HepG2 (cell line): ENCODE data around the gene RAB17. TPM values are rescaled to one million over a fixed set of nuclear protein-coding genes. Genes with fewer than 3 reads are reported as not detected.

Experiments used
- ATAC-seq: fragments of 200-7000 bp; cut with Tn5 transposase; 3 replicates; pipeline ENCODE4 v1.9.1; 2020; ENCODE audit warnings: mild to moderate bottlenecking, moderate library complexity
- BruUV-seq: library from RNA; stranded (reverse); fragments of 400-500 nt; replicated peaks from 2 replicates; lab custom pipeline; 2021; lab: Mats Ljungman, UMichigan
- CTCF ChIA-PET: fragments of 300-600 bp; formaldehyde crosslinking; extraction: SDS; loops from one replicate; lab custom pipeline; 2021; ENCODE audit warnings: low total read pairs, inconsistent platforms, low intra/inter-chr PET ratio; lab: Yijun Ruan, JAX
- POLR2A ChIA-PET: fragments of 350-600 bp; sonication (Branson Sonifier 250); formaldehyde crosslinking; loops from one replicate; lab custom pipeline; 2020; ENCODE audit warnings: antibody characterized with exemption, inconsistent platforms; lab: Yijun Ruan, JAX
- DNase-seq: peaks from one replicate; pipeline ENCODE4 v3.0.0-alpha.2; 2015; ENCODE audit warnings: low spot score
- FAIRE-seq: peaks from 3 replicates; lab custom pipeline; 2011; peaks lifted over from hg19 to GRCh38; lab: Jason Lieb, UNC
- H2AFZ ChIP-seq: one replicate; pipeline ENCODE4 v1.6.1; 2011; ENCODE audit warnings: low read length, inconsistent platforms
- H3K27ac ChIP-seq: fragments of 300-600 bp; 3 replicates; pipeline ENCODE4 v1.8.0; 2011; ENCODE audit warnings: mixed run types, mild to moderate bottlenecking, mixed read lengths, low read length, inconsistent platforms; ENCODE audit not compliant: insufficient read depth; ENCODE audit errors: extremely low read length
- H3K27me3 ChIP-seq, 2 experiments: fragments of 200-600 bp in 1 of 2; 2 replicates in 1 of 2; 3 replicates in 1 of 2; pipeline versions ENCODE4 v1.6.0 to v1.8.0; 2011; ENCODE audit warnings: low read length in 2 of 2, mild to moderate bottlenecking in 2 of 2, moderate library complexity in 2 of 2, inconsistent platforms in 1 of 2; ENCODE audit not compliant: insufficient read depth in 2 of 2, control insufficient read depth in 1 of 2
- H3K36me3 ChIP-seq, 2 experiments: fragments of 200-600 bp in 1 of 2; replicated peaks in 1 of 2; 2 replicates in 1 of 2; 3 replicates in 1 of 2; pipeline versions ENCODE4 v1.5.1 to v1.8.0; 2011; ENCODE audit warnings: low read length in 2 of 2, inconsistent platforms in 1 of 2; ENCODE audit not compliant: insufficient read depth in 2 of 2, control insufficient read depth in 1 of 2
- H3K4me1 ChIP-seq: 2 replicates; pipeline ENCODE4 v1.5.1; 2012; ENCODE audit warnings: low read length, inconsistent platforms; ENCODE audit not compliant: insufficient read depth
- H3K4me2 ChIP-seq: 2 replicates; pipeline ENCODE4 v1.6.0; 2011; ENCODE audit warnings: low read depth, low read length, inconsistent platforms
- H3K4me3 ChIP-seq, 3 experiments: fragments of 200-600 bp in 1 of 3; sonication (generic), shearing (Covaris generic) in 1 of 3; replicated peaks in 1 of 3; 2 replicates each; pipeline ENCODE4 v1.5.1; 2011 to 2016; ENCODE audit warnings: low read length in 3 of 3, inconsistent platforms in 2 of 3, low read depth in 2 of 3, mild to moderate bottlenecking in 2 of 3, control low read depth in 1 of 3, mixed read lengths in 1 of 3; ENCODE audit not compliant: insufficient read depth in 1 of 3
- H3K79me2 ChIP-seq: one replicate; pipeline ENCODE4 v1.6.1; 2011; ENCODE audit warnings: low read length, inconsistent platforms; ENCODE audit not compliant: insufficient read depth
- H3K9ac ChIP-seq: 2 replicates; pipeline ENCODE4 v1.6.0; 2011; ENCODE audit warnings: mild to moderate bottlenecking, low read depth, low read length, inconsistent platforms; ENCODE audit not compliant: insufficient read depth
- H3K9me3 ChIP-seq: 2 replicates; pipeline ENCODE4 v1.5.1; 2012; ENCODE audit warnings: mild to moderate bottlenecking, low read length
- H4K20me1 ChIP-seq: 2 replicates; pipeline ENCODE4 v1.6.0; 2011; ENCODE audit warnings: inconsistent platforms, mild to moderate bottlenecking, low read length, moderate library complexity; ENCODE audit not compliant: insufficient read depth
- AKAP8 ChIP-seq: sonication (generic); formaldehyde crosslinking; IDR thresholded peaks from 2 replicates; pipeline ENCODE4 v1.5.1; 2020; ENCODE audit warnings: mild to moderate bottlenecking, missing genetic modification reagents
- CAMTA2 ChIP-seq: sonication (generic); formaldehyde crosslinking; IDR thresholded peaks from 2 replicates; pipeline ENCODE4 v1.4.0; 2020; ENCODE audit warnings: mild to moderate bottlenecking, missing genetic modification reagents, borderline replicate concordance
- FOXC1 ChIP-seq: sonication (generic); formaldehyde crosslinking; IDR thresholded peaks from 2 replicates; pipeline ENCODE4 v1.8.0; 2022; ENCODE audit warnings: mild to moderate bottlenecking, missing genetic modification reagents, borderline replicate concordance
- FOXO4 ChIP-seq: sonication (generic); formaldehyde crosslinking; conservative IDR thresholded peaks from 2 replicates; pipeline ENCODE4 v1.8.1; 2023; ENCODE audit warnings: missing genetic modification reagents
- HMGXB4 ChIP-seq, 2 experiments: sonication (generic) in 1 of 2; formaldehyde crosslinking in 1 of 2; IDR thresholded peaks; 2 replicates each; pipeline versions ENCODE4 v1.4.0 to v1.6.1; 2018 to 2020; ENCODE audit warnings: missing genetic modification reagents in 2 of 2, borderline replicate concordance in 1 of 2, low read depth in 1 of 2, mild to moderate bottlenecking in 1 of 2, missing biosample characterization in 1 of 2
- PHF8 ChIP-seq: sonication (generic); formaldehyde crosslinking; IDR thresholded peaks from 2 replicates; pipeline ENCODE4 v1.5.0; 2020; ENCODE audit warnings: missing genetic modification reagents
- SAFB2 ChIP-seq: sonication (generic); formaldehyde crosslinking; IDR thresholded peaks from 2 replicates; pipeline ENCODE4 v1.5.1; 2020; ENCODE audit warnings: missing genetic modification reagents, low read depth, mild to moderate bottlenecking, borderline replicate concordance
- TBL1XR1 ChIP-seq: fragments of 150-350 bp; IDR thresholded peaks from 2 replicates; pipeline ENCODE4 v1.6.1; 2014; ENCODE audit warnings: borderline replicate concordance, low read length; ENCODE audit not compliant: partially characterized antibody
- TEAD3 ChIP-seq: optimal IDR thresholded peaks from 2 replicates; pipeline ENCODE3; 2016; ENCODE audit warnings: borderline replicate concordance
- TRIM24 ChIP-seq: sonication (generic); formaldehyde crosslinking; IDR thresholded peaks from 2 replicates; pipeline ENCODE4 v1.8.0; 2022; ENCODE audit warnings: mild to moderate bottlenecking, missing genetic modification reagents
- USF2 ChIP-seq, 2 experiments: sonication (generic) in 1 of 2; formaldehyde crosslinking in 1 of 2; IDR thresholded peaks; 2 replicates each; pipeline versions ENCODE4 v1.5.1 to v1.6.1; 2011 to 2020; ENCODE audit warnings: borderline replicate concordance in 1 of 2, low read depth in 1 of 2, low read length in 1 of 2, mild to moderate bottlenecking in 1 of 2, missing genetic modification reagents in 1 of 2, moderate library complexity in 1 of 2
- YEATS4 ChIP-seq: sonication (generic); formaldehyde crosslinking; IDR thresholded peaks from 2 replicates; pipeline ENCODE4 v1.4.0; 2020; ENCODE audit warnings: missing genetic modification reagents, borderline replicate concordance
- ZFP36L1 ChIP-seq: sonication (generic); formaldehyde crosslinking; IDR thresholded peaks from 2 replicates; pipeline ENCODE4 v1.8.0; 2022; ENCODE audit warnings: mild to moderate bottlenecking, missing genetic modification reagents, moderate library complexity
- ZNF333 ChIP-seq: sonication (generic); formaldehyde crosslinking; IDR thresholded peaks from 2 replicates; pipeline ENCODE4 v1.4.0; 2020; ENCODE audit warnings: mild to moderate bottlenecking, missing genetic modification reagents, borderline replicate concordance
- ZNF7 ChIP-seq: IDR thresholded peaks from 2 replicates; pipeline ENCODE4 v1.6.1; 2016; ENCODE audit warnings: missing biosample characterization, missing genetic modification reagents
- ZNF883 ChIP-seq: sonication (generic); formaldehyde crosslinking; IDR thresholded peaks from 2 replicates; pipeline ENCODE4 v1.5.1; 2020; ENCODE audit warnings: mild to moderate bottlenecking, missing genetic modification reagents; ENCODE audit errors: not compliant biosample characterization
- ZSCAN30 ChIP-seq: sonication (generic); formaldehyde crosslinking; IDR thresholded peaks from 2 replicates; pipeline ENCODE4 v1.5.0; 2020; ENCODE audit warnings: mild to moderate bottlenecking, missing genetic modification reagents
- WGBS: methylation state at CpG from one replicate; pipeline ENCODE4 v1.1.6; 2017; ENCODE audit warnings: low lambda C conversion rate; 5-methylcytosine and 5-hydroxymethylcytosine counted together
- in situ Hi-C: cut with HindIII; loops from 2 replicates; pipeline ENCODE4 v1.10.0; 2017; ENCODE audit warnings: low pct_unique_long_range_greater_than_20kb; ENCODE audit not compliant: extremely low pct_ligation_motif_present
- intact Hi-C: fragments of 100-400 bp; cut with micrococcal nuclease; formaldehyde crosslinking; loops from one replicate; pipeline ENCODE4 v1.10.0; 2022; ENCODE audit not compliant: unreplicated experiment
- polyA plus RNA-seq, 8 experiments: library from polyadenylated mRNA; depleted of rRNA in 3 of 8; stranded (reverse) in 7 of 8; unstranded in 1 of 8; fragments of >200 nt; fragmentation: Illumina TruSeq in 4 of 8; extraction: Trizol in 4 of 8; gene quantifications; 2 replicates each; pipeline versions ENCODE4 v1.2.1 to v1.2.3, GENCODE V29; 2011 to 2016; ENCODE audit warnings: low read depth in 4 of 8, missing spikeins in 1 of 8, mixed read lengths in 1 of 8; ENCODE audit not compliant: insufficient read depth in 1 of 8
- total RNA-seq, 5 experiments: library from RNA; depleted of rRNA; stranded (reverse); fragments of >200 nt; fragmentation: Illumina TruSeq; extraction: Trizol; gene quantifications; 2 replicates each; pipeline ENCODE4 v1.2.3, GENCODE V29; 2016; ENCODE audit warnings: low read depth in 1 of 5

The RAB17 gene
- total and polyA plus RNA-seq, 2 of the 13 experiments (the other 11 are each of a cell fraction or from before 2014, with no cell fraction given) = 68.0 to 124 TPM

- TSS peak; percentile 54 for BruUV-seq
- peaks cover 7% of the 10 kb centered on the region for H3K79me2 ChIP-seq
- peak overlapping the region; percentile 70 for H3K27ac ChIP-seq
- DNase-seq (no peak), ATAC-seq (no peak), FAIRE-seq (no peak)
- H3K9ac ChIP-seq = peak overlapping the region; percentile 55
- 72% methylated on average over 9 of the region's 9 CpGs for WGBS
- peak overlapping the region; percentile 93 for H3K4me2 ChIP-seq
- peaks cover 99% of the 10 kb centered on the region for H3K4me1 ChIP-seq
- H3K9me3 ChIP-seq = no peaks in the 10 kb centered on the region
- intact Hi-C loops = loop anchor here (2.0 kb wide), 1 partner anchor 15 kb away; no protein-coding TSS in a partner anchor
- no peaks in the 10 kb centered on the region for H4K20me1 ChIP-seq
- ChIA-PET POLR2A (interaction anchor here (0.8 to 3.3 kb wide), 3 partner anchors 9 to 18 kb away, joined by 3 to 40 read pairs (median 13); partner anchors contain the start of gene RAB17), CTCF (no interaction called here)
- in situ Hi-C loops = loop anchor here (5.0 kb wide), 1 partner anchor 143 kb away; no protein-coding TSS in a partner anchor
- peak overlapping the region; percentile 42 to 69 (median 51); a peak in 5 of 6 replicates for H3K4me3 ChIP-seq
- no peaks in the 10 kb centered on the region for H3K36me3 ChIP-seq
- H2AFZ ChIP-seq = no peak overlapping the region
- H3K27me3 ChIP-seq = peaks cover 0 to 2% of the 10 kb centered on the region in 2 experiments; a peak in 1 of 5 replicates
- TF ChIP-seq ZNF333 (CRISPR knock-in tag) = 0 out of 2 replicates have a peak, but pooled peaks have one; percentile 48
- TF ChIP-seq PHF8 (CRISPR knock-in tag) = no peak
- peak; percentile 82 for TF ChIP-seq ZNF7 (CRISPR knock-in tag)
- TF ChIP-seq TBL1XR1 = no peak
- TF ChIP-seq AKAP8 (CRISPR knock-in tag) = no peak
- peak; percentile 24 for TF ChIP-seq TEAD3 (CRISPR knock-in tag)
- TF ChIP-seq ZNF883 (CRISPR knock-in tag) = peak; percentile 0
- no peak for TF ChIP-seq TRIM24 (CRISPR knock-in tag)
- no peak for TF ChIP-seq USF2 (IDR thresholded peaks at IDR 0.05; ENCODE audit: low read depth, low read length)
- 0 out of 2 replicates have a peak, but pooled peaks have one; percentile 7 for TF ChIP-seq USF2 (CRISPR knock-in tag; IDR thresholded peaks at IDR 0.05; ENCODE audit: borderline replicate concordance)
- peak; percentile 89; the same call in 1 of the 2 replicates for TF ChIP-seq FOXO4 (CRISPR knock-in tag)
- 0 out of 2 replicates have a peak, but pooled peaks have one; percentile 0 for TF ChIP-seq YEATS4 (CRISPR knock-in tag)
- TF ChIP-seq HMGXB4 (CRISPR knock-in tag; IDR thresholded peaks at IDR 0.05; ENCODE audit: borderline replicate concordance in 1 of 2, low read depth in 1 of 2) = no peak
- 0 out of 2 replicates have a peak, but pooled peaks have one; percentile 7 for TF ChIP-seq ZSCAN30 (CRISPR knock-in tag)
- 0 out of 2 replicates have a peak, but pooled peaks have one; percentile 44 for TF ChIP-seq CAMTA2
- TF ChIP-seq ZFP36L1 = no peak
- TF ChIP-seq SAFB2 (CRISPR knock-in tag) = no peak
- TF ChIP-seq FOXC1 (CRISPR knock-in tag) = 0 out of 2 replicates have a peak, but pooled peaks have one; percentile 51
These were observed 9.1 kb upstream of the RAB17 start for GRCh38 chr2:237599465-237600110.
